ENCODE data around the gene CUL4B. TPM values are rescaled to one million over a fixed set of nuclear protein-coding genes. Genes with fewer than 3 reads are reported as not detected.

Gene CUL4B
- total and polyA plus RNA-seq, 2 donors (not counting 3 experiments of a cell fraction or from before 2014, with no cell fraction given), result 22.2 to 90.0 TPM

- intact Hi-C loops (cut with micrococcal nuclease), result no loop called here
- POLR2A ChIA-PET, result no interaction called here
- no TSS peak for BruUV-seq (replicated peaks)
- Histone ChIP-seq H2AFZ (ENCODE audit: low read depth, low read length) (no peak overlapping the region), H3K9me3 (replicated peaks; ENCODE audit: control insufficient read depth, insufficient read depth, low read length) (no peaks in the 10 kb centered on the region), H3K4me2 (ENCODE audit: insufficient read depth, low read length) (no peak overlapping the region), H3K9me1 (replicated peaks; ENCODE audit: control insufficient read depth, extremely low read depth, insufficient read depth, low read length) (no peaks in the 10 kb centered on the region), H3K79me2 (ENCODE audit: control insufficient read depth, insufficient read depth, low read length) (no peaks in the 10 kb centered on the region), H3K36me3 (ENCODE audit: control insufficient read depth in 2 of 2, extremely low read depth in 1 of 2, insufficient read depth in 2 of 2, low read length in 2 of 2) (no peaks in the 10 kb centered on the region), H3K27ac (ENCODE audit: insufficient read depth, low read depth, low read length) (no peak overlapping the region), H3K9ac (replicated peaks; ENCODE audit: extremely low read depth, insufficient read depth, low read length) (no peak overlapping the region), H4K20me1 (replicated peaks; ENCODE audit: control insufficient read depth, extremely low read depth, insufficient read depth, low read length) (no peaks in the 10 kb centered on the region), H3K27me3 (ENCODE audit: control insufficient read depth in 2 of 2, insufficient read depth in 2 of 2, low read length in 2 of 2) (no peaks in the 10 kb centered on the region), H3K4me3 (replicated peaks in 1 of 3; ENCODE audit: insufficient read depth in 1 of 3, low read depth in 1 of 3, low read length in 3 of 3) (no peak overlapping the region), H3K4me1 (ENCODE audit: control insufficient read depth, extremely low read depth, insufficient read depth, low read length) (peaks cover 4% of the 10 kb centered on the region)
- dilution Hi-C loops (cut with MboI; ENCODE audit: extremely low pct_ligation_motif_present, low sequenced_read_pairs), result no loop called here
- TF ChIP-seq MYC (IDR thresholded peaks at IDR 0.05; ENCODE audit: low read depth, low read length) (no peak), POLR2A (IDR thresholded peaks at IDR 0.05; ENCODE audit: low read depth, low read length) (no peak), EZH2 (IDR thresholded peaks at IDR 0.05; ENCODE audit: borderline replicate concordance, low read depth, low read length, severe bottlenecking) (no peak), FOS (IDR thresholded peaks at IDR 0.05; ENCODE audit: borderline replicate concordance, insufficient read depth, low read length) (no peak), GATA2 (IDR thresholded peaks at IDR 0.05; ENCODE audit: insufficient read depth, insufficient read length, low read depth, low read length) (no peak), CTCF (IDR thresholded peaks at IDR 0.05; ENCODE audit: extremely low read depth in 1 of 2, insufficient read depth in 1 of 2, low read depth in 1 of 2, low read length in 2 of 2) (no peak), MAX (IDR thresholded peaks at IDR 0.05; ENCODE audit: insufficient read depth, insufficient read length) (no peak), POLR2AphosphoS5 (IDR thresholded peaks at IDR 0.05; ENCODE audit: insufficient read depth, low read depth, low read length) (no peak), JUN (IDR thresholded peaks at IDR 0.05; ENCODE audit: borderline replicate concordance, insufficient read depth, insufficient read length, low read depth) (no peak)
- DNase-seq (ENCODE audit: low read depth, low spot score) (no peak), FAIRE-seq (no peak)
- CTCF ChIA-PET, result no interaction called here
Observed at GRCh38 chrX:120585702-120586101, 24.9 kb upstream of the CUL4B start.

All from endothelial cell of umbilical vein (primary cell).